HG03521 (cell line): Measurements from ENCODE around the gene MBOAT1.
"Not testable (repeated sequence)": the region's sequence is repeated elsewhere in the genome, so short reads cannot be mapped to it uniquely, and the experiment has no call there.

Experiments used
- ATAC-seq: cut with Tn5 transposase; IDR thresholded peaks from one replicate; pipeline ENCODE4 v1.9.1; 2021; ENCODE audit warnings: mild to moderate bottlenecking, moderate library complexity; ENCODE audit not compliant: unreplicated experiment

The MBOAT1 gene

DNA sequence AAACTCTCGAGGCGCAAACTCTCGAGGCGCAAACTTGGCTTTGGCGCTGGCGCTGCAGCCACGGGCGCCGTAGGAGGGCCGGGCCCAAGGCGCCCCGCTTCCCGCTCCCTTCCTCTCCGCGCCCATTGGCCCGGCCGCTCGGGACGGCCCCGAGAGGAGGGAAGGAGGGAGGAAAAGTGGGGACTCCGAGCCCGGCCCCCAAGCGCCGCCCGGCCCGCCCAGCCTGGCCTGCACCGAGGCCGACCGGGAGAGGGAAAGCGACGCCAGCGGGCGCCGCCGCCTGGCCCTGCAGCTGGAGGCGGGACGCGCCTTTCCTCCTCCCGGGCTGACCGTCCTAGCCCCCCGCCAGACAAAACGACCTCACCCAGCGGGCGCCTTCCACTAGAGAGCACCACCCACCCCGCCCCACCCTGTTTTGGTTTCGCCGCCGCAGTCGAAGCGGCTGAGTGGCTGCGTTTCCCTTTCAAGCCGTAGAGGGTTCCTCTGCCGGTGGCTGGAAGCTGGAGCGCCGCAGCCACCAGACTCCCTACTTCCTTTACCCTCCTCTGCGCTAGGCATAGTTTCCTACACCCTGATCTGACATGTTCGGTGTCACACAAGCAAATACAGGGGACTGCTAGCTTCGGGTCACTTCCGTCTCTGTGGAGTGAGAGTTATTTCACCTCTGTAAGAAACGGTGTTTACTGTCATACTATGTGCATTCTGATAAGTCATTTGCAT lies at the start of gene MBOAT1:
TSS of gene MBOAT1 (minus strand) at position 78 of the 720 bp plus-strand sequence. CDS start 235 bp downstream, outside the sequence.
- ATAC-seq, result peak; percentile 68

DNA sequence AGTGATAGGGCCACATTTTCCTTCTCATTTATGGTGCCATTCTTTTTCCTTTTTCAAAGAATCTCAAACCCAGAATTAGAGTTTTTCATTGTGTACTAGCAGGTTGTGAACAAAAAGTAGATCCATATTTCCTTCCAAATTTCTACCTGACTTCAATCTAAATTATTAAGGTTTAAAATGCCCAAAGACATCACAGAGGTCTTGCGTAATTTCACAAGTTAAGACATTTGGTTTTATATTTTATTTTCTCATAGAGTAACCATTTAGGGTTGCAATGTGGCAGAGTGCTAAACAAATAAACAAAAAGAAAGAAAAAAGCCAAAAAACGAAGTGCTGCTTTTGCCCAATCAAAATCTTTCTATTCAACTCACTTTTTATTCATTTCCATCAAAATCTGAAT lies 49.4 kb upstream of the MBOAT1 start:
- no peak for ATAC-seq

DNA sequence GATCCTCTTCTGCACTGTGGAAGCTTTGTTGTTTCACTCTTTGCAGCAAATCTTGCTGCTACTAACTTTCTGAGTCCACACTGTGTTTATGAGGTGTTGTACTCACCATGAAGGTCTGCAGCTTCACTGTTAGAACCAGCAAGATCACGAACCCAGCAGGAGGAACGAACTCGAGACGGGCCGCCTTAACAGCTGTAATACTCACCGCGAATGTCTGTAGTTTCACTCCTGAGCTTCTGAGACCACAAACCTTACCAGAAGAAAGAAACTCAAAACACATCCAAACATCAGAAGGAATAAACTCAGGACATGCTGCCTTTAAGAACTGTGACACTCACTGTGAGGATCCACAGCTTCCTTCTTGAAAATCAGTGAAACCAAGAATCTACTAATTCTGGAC lies 48.1 kb upstream of the MBOAT1 start:
- ATAC-seq, result no peak

DNA sequence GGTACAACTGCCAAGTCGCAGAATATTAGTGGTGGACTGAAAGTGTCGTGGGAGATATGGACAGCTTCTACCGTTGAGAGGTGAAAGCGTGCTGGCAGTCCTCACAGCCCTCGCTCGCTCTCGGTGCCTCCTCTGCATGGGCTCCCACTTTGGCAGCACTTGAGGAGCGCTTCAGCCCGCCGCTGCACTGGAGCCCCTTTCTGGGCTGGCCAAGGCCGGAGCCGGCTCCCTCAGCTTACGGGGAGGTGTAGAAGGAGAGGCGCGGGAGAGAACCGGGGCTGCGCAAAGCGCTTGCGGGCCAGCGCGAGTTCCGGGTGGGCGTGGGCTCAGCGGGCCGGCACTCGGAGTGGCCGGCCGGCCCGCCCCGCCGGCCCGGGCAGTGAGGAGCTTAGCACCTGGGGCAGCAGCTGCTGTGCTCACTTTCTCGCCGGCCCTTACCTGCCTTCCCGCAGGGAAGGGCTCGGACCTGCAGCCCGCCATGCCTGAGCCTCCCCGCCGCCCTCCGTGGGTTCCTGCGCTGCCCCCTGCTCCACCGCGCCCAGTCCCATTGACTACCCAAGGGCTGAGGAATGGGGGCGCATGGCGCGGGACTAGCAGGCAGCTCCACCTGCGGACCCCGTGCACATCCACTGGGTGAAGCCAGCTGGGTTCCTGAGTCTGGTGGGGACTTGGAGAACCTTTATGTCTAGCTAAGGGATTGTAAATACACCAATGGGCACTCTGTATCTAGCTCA lies 47.2 kb upstream of the MBOAT1 start:
- no peak for ATAC-seq

DNA sequence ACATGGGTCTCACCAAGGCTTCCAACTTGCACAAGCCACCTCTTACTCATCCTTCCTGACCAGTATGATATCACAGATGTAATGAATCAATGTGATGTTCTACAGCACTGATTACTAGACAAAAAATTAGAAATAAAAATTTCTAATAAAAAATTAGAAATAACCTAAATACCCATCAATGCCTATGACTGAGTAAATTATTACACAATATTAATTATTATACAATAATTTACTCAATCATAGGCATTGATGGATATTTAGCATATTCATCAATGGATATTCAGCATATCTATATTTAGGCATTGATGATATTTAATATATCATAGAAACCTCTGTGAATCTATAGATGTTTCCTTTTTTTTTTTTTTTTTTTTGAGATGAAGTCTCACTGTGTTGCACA lies 43.2 kb upstream of the MBOAT1 start:
- ATAC-seq, result no peak

DNA sequence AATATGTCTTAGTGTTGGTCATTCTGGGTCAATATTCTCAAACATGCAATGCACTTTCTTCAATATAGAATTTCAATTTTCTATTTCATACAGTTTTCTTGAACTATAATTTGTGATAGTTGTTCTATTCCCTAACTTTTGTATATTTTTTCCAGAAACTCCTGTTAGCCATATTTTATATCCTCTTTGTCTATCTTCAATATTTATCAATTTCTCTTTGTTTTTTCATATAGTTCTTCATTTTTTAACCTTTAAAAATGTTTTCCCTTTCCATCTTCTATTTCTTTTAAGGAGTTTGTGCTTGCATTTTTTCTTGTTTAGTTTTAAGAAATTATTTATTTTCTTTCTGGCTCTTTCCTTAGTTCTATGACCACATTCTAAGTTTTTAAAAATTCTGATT lies 42.0 kb upstream of the MBOAT1 start:
- no peak for ATAC-seq

DNA sequence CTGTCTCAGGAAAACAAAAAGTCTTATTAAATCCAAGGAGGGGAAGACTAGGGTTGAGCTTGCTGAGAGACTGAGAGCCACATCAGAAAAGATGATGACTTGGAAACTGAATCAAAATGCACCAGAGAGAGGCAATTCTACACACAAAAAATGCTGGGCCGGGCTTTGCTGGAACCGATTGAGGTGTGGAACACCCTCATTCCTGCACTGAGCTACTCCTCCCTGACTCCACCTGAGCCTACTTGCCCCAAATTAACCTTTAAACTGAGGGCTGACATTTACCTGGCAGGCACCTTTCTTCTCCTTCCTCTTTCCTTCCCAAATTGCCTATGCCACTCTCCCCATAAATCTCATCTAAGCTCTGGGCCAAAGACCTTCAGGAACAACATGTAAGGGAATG lies 40.8 kb upstream of the MBOAT1 start:
- ATAC-seq, result no peak

DNA sequence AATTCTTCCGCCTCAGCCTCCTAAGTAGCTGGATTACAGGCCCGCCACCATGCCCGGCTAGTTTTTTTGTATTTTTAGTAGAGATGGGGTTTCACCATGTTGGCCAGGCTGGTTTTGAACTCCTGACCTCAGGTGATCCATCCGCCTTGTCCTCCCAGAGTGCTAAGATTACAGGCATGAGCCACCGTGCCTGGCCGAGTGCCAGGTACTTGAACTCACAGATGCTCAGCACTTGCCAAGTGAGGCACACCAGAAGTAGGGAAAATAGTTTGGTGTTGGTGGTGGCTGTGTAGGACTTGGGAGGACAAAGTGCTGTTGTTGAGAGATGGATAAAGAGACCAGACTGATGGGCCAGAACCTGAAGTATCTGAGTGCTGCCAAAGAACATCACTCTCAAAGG lies 40.0 kb upstream of the MBOAT1 start:
- ATAC-seq, result no peak

GRCh38 chr6:20251525-20251924 lies 39.3 kb upstream of the MBOAT1 start:
- ATAC-seq, result no peak

DNA sequence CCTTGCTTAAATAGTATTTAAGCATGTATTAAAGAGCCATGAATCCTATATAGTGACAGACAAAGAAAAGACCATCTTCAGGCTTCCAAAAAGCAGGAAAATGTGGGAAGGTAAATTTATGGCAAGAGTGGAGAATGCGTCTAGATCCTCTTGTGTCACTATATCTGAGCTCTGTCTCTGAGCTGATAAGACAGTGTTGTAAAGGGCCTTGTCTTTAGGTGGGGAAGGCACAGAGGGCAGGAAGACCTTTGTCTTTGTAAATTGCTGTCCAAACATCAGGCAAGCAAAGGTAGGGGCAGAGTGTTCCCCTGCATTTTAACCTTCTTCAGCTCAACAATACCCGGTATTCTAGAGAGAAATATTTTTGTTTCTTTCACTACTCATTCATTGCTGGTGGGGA lies 33.9 kb upstream of the MBOAT1 start:
- no peak for ATAC-seq

GRCh38 chr6:20244807-20245681 lies 32.8 kb upstream of the MBOAT1 start:
- not testable (repeated sequence) for ATAC-seq

DNA sequence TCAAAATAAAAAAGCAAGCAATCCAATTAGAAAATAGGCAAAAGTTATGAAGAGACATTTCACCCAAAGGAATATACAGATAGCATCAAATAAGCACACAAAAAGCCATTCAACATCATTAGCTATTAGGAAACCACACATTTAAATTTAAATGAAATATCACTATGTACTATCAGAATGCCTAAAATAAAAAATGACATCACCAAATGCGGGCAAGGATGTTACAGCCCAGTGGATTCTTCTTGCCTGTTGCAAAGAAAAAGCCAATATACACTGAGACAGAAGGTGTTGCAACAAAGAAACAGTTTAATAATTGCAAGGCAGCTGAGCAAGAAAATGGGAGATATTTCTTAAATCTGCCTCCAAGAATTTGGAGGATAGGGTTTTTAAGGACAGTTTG lies 31.0 kb upstream of the MBOAT1 start:
- ATAC-seq, result no peak

GRCh38 chr6:20242397-20242796 lies 30.1 kb upstream of the MBOAT1 start:
- ATAC-seq, result no peak

- no peak for ATAC-seq
These were observed 28.8 kb upstream of the MBOAT1 start for GRCh38 chr6:20241102-20241501.

- no peak for ATAC-seq
These were observed 26.7 kb upstream of the MBOAT1 start for GRCh38 chr6:20238688-20239587.

DNA sequence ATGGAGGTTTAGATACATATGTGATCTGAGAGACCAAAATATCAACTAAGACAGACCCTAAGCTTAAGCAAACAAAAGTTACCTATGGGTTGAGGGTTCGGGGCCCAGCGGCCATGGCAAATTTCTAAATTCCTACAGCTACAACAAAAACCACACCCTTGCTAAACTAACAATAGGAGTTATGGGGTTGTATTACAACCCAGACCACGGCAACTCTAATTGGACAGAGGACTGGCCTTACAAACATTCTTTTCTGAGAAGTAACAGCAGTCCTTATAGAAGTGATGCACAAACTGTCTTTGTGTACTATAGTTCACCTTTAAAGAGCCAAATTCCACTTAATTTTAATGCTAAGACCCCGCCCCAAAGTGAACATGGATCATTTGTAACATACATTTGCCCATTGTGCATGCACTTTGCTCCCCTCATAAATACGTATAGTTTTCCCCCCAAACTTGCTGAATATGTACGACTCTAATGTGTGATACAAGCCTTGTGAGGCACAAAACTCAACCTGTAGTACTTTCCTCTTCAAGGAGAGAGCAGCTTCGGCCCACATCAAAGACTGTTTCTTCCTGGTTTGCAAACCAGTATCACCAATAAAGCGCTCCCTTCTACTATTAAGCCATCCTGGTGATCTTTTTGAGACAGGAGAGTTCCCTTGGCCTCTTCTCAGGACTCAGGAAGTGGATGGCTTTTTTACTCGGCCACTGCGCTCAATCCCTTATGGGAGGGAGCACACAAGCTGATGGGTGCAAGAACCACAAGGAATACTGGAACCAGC lies 25.6 kb upstream of the MBOAT1 start:
- no peak for ATAC-seq

- ATAC-seq, result no peak
These were observed 24.8 kb upstream of the MBOAT1 start for GRCh38 chr6:20236909-20237600.

- no peak for ATAC-seq
These were observed 24.1 kb upstream of the MBOAT1 start for GRCh38 chr6:20236344-20236743.

DNA sequence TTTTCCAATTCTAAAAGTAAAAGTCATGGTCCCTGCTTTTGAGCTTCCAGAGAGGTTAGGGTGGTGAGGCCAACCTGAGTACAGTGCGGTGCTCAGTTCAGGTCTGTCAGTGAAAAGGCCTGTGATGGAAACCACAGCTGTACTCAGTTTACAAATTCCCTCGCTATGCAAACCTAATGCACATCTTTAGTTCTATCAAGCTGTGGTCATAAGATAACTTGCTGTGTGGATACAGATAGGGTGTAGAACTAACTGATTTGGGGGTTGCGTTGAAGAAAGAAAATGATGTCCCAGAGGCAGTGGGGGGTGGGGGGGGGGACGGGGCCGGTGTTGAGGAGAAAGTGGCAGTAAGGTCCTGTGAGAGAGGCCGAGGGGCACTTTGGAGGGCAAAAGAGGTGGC lies 22.8 kb upstream of the MBOAT1 start:
- no peak for ATAC-seq
